Stimulated activated CD4-positive, alpha-beta T cell treated with anti-CD3 and anti-CD28 coated beads, TNF-alpha, amount 100 ng/mL, for 24 hours (primary cell): ENCODE measurements around the gene SGSM2.
A peak's percentile ranks its signal among the peaks of the same experiment; 100 is the strongest.

Experiments
- DNase-seq, 3 experiments: peaks; one replicate each; pipeline ENCODE4 v3.0.0-alpha.2; 2020; ENCODE audit warnings: low read depth in 3 of 3

SGSM2 gene

DNA sequence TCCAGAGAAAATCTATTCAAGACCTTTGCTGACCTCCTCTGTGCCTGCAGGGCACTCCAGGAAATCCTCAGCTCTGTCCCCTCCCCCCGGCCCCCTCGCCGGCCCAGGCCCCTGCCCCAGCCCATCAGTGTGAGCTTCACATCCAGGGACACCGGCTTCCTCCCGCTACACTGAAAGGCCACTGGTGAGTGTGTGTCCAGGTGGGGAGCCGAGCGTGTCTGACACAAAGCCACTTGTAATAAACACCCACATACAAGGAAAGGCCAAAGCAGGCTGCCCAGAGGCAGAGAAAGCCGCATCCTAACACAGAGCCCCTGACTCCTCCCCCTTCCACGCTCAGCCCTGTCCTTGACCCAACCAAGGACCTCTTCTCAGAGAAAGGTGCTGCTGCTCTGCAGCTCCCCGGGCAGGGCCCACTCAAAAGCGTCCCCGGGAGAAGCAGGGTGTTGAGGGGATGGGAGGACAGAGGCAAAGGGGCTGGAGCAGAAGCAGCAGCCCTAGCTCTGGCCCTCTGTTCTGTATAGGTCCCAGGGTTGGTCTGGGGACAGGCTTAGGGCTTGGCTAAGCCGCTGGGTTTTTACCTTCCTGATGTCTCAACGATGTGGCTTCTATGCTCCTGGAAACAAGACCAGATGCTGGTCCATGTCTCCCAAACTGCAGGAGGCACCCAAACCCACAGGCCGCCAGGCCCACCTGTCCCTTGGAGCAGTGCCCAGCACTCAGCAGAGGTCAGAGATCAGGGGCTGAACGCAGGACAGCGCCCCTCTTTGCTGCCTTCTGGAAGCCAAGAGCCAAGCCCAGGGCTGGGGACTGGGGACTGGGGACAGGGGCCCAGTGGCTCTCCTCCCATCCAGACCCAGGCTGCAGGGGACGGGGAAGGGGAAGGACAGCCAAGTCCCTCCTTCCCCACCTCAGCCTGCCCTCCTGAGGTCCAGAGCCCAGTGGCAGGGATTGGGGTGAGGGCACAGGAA lies 48.2 kb downstream of the SGSM2 start:
- DNase-seq: no peak

GRCh38 chr17:2386400-2387085 lies 49.2 kb downstream of the SGSM2 start:
- DNase-seq: no peak

DNA sequence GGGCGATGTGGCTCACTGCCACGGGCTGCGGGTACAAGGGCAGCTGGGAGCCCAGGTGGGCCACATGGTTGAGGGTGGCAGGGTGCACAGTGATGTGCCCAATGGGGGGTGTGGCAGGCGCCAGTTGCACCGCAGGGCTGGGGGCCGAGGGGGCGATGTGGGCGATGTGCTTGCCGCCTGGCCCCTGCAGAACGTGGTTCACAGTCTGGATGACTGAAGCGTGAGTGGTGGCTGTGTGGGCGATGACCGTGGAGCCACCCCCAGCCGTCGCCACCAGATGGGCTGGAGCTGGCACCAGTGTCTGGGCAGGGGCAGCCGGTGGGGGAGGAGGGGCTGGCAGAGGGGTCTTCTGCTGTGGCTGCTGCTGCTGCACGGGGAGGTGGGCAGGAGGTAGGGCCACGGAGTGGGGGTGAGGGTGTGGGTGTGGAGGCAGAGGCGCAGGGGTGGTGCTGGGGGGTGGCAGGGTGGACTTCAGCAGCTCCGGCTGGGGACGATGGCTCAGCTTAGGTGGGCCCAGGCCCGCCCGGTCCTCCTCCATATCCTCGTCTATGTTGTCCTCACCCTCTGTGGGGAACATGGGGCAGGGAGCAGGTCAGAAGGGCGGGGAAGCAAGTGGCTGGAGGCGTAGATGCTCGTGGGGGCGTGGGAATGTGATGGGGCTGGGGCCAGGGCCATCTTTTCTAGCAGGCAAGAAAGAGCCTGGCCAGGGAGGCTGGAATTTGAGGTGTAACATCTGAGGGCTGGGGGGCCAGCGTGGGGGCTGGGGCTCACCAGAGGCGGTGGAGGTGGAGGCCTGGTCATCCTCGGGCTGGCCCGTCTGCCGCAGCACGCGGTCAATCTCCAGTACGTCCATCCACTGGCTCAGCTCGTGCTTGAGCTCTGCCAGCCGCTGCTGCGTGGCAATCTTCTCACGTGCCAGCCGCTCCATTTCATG lies 50.1 kb downstream of the SGSM2 start:
- DNase-seq: no peak

DNA sequence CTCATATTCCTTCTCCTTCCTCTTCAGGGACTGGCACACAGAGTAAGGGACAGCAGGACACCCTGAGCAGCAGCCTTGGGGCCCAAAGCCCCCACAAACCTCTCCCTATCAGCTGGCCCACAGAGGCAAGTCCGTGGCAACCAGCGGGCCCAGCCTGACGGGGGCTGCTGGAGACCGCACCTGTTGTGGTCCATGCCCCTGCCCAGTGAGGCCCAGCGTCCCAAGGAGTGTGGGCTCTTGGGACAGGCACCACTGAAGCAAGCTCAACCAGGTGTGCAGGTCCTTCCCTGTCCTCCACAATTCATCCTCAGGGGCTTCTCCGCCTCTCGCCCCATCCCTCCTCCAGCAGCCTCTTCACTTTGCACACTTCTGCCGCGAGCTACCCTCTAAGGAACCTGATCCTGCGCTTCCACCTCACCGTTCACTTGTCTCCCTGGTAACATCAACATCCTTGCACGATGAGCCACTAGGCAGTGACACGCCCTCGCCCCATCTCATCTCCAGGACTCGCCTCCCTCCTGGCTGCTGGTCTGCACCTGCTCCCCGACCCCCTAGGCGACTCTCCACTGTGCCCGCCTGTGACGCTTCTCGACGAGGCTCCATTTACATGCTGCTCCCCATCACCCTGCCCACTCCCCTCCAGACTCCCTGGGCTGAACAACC lies 50.9 kb downstream of the SGSM2 start:
- DNase-seq: no peak

- DNase-seq: no peak
These were observed 51.4 kb downstream of the SGSM2 start for GRCh38 chr17:2388683-2389055.

- no peak for DNase-seq
These were observed 53.0 kb downstream of the SGSM2 start for GRCh38 chr17:2390199-2390836.

DNA sequence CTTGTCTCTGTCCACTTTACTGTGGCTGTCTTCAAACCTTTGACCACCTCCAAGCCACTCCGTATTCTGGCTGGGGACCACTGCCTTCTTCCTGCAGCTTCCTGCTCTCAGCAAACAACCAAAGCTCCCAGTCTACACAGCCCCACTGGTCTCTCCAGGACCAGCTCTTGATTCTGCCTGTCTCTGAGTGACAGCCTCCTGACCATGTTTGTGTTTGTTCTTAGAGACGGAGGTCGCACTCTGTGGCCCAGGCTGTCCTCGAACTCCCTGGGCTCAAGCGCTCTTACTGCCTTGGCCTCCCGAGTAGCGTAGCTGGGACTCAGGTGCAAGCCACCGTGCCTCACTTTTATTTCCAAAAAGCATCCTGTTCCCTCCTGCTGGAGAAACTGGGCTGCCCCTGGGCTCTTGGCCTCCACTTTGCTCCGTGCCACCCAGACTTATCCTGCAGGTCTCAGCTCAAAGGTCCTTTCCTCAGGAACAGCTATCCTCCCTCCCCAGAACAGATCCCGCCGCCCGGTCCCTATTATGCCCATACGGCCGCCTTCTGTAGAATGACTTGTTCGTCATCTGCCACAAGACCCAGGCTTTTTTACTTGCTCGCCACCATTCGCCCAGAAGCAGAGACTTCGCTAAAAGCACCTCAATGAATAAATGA lies 54.4 kb downstream of the SGSM2 start:
- no peak for DNase-seq

DNA sequence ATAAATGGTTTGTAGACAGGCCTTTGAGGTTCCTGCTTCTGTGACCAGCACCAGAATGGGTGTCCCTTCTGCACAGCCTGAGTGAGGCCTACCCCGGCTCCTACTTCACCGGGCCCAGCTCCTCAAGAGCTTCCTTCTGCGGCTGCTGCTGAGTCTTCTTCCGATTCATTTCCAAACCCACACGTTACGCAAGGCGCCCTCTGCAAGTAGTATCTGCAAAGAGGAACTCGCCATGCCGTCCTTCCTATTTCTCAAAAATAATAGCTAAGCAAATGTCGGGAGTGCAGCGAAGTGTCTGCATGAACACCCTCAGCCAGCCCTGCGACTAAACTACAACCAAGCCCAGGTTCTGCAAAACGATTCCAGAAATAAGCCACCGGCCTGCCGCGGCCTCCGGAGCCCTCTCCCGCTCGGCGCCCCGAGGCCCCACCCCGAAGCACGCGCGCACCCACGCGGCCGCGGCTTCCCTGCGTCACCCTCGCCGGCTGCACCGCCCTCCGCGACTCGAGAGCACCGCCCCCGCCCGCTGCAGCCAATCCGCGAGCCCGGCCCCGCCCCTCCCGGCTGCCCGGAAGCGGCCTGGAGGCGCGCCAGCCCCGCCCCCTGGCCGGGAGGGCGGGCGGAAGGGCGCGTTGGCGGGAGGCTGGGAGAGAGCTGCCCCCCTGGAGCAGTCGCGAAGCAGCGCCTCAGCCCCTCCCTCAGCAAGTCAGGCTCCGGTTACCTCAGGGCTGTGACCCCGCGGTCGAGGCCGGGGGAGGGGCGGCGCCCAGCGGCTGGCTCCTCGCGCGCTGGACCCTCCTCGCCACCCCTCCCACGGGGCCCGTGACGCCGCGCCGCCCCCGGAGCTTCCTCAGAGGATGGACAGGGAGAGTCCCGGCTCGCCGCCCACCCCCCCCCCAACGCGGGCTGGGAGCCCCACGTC lies 55.2 kb downstream of the SGSM2 start:
- DNase-seq: peak; percentile 96 to 98 (median 97)

GRCh38 chr17:2393174-2393953 lies 56.1 kb downstream of the SGSM2 start:
- peak; percentile 75 to 87 (median 80) for DNase-seq

- DNase-seq: no peak
These were observed 56.9 kb downstream of the SGSM2 start for GRCh38 chr17:2393954-2394749.

- no peak for DNase-seq
These were observed 57.5 kb downstream of the SGSM2 start for GRCh38 chr17:2394775-2395201.

- DNase-seq: no peak
These were observed 58.2 kb downstream of the SGSM2 start for GRCh38 chr17:2395258-2396181.

DNA sequence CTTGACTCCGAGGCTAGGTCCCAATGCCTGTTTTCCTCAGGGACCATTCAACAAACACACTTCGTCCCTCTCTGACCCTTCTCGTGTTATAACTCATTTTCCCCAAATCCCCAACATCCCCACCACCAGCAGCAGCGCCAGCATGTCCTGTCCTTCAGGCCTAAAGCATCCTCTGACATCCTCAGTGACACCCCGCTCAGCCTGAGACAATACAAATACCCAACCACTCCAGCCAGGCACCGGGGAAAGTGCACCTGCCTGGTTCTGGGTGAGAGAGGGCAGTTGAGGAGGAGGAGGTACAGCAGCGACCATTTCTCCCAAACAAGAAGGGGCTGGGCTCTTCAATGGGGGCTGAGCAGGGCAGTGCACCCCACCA lies 58.9 kb downstream of the SGSM2 start:
- DNase-seq: no peak

- peak in 1 of 3 experiments; percentile 72 for DNase-seq
These were observed 59.4 kb downstream of the SGSM2 start for GRCh38 chr17:2396568-2397246.

DNA sequence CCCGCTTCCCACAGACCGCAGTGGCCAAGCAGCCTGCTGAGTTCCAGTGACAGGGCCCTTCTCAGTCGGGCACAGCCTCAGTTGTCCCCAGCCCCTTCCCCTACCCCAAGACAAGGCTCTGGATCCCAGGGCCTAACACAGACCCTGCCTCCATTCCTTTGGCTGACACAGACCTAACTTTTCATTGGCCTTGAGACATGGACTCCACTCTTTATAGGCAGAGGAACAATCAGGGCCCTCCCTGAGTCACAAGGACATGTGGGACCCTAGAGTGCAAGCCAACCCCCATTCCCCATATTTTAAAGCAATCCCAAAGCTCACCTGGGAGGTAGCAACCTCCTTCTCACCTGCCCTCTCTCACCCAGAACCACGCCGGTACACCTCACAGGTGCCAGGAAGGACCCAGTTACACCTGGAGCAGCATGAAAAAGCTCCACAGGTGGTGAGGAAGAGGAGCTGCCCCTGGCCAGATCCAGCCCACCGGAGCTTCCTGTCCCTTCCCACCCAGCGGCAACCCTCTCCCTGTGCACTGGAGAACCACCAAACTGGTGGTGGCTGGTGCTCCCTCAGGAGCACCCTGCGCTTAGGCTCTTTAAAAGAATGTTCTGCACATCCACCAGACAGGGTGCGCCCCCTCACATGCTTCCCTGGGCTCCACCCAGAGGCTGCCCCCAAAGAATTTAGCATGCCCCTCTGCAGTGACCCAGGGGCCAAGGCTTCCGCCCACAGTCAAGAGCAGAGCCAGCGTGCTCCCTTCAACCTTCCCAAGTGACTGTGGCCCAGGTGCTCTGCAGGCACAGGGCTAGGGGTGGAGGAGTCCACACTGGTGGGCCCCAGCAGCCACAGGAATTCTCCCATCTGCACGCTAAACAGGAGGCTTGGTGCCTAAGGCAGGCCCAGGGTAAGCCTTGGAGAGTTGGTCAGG lies 60.2 kb downstream of the SGSM2 start:
- no peak for DNase-seq
